KMS-11 (cell line): ENCODE measurements around the gene COL15A1.

Source experiments
- H2AFZ ChIP-seq: fragments of 200-600 bp; sonication (generic); 2 replicates; pipeline ENCODE4 v1.6.1; 2016; ENCODE audit warnings: antibody characterized with exemption, mixed run types, low read depth
- H3K27ac ChIP-seq: fragments of 200-600 bp; sonication (generic); 2 replicates; pipeline ENCODE4 v1.6.1; 2016; ENCODE audit warnings: mild to moderate bottlenecking, mixed run types
- H3K27me3 ChIP-seq: fragments of 200-600 bp; sonication (generic); 2 replicates; pipeline ENCODE4 v1.6.1; 2017; ENCODE audit warnings: mild to moderate bottlenecking, low read depth, mixed run types, moderate library complexity; ENCODE audit not compliant: insufficient read depth
- H3K36me3 ChIP-seq: fragments of 200-600 bp; sonication (generic); 2 replicates; pipeline ENCODE4 v1.6.1; 2017; ENCODE audit warnings: mild to moderate bottlenecking, mixed run types; ENCODE audit not compliant: insufficient read depth
- H3K4me1 ChIP-seq: fragments of 200-600 bp; sonication (generic); 2 replicates; pipeline ENCODE4 v1.6.1; 2016; ENCODE audit warnings: mild to moderate bottlenecking, low read depth, mixed run types; ENCODE audit not compliant: poor library complexity, severe bottlenecking
- H3K4me2 ChIP-seq: fragments of 200-600 bp; sonication (generic); 2 replicates; pipeline ENCODE4 v1.7.0; 2016; ENCODE audit warnings: mild to moderate bottlenecking, mixed run types
- H3K4me3 ChIP-seq: fragments of 200-600 bp; sonication (generic); IDR thresholded peaks from 2 replicates; pipeline ENCODE4 v1.6.1; 2017; ENCODE audit warnings: low read depth, low read length, mixed read lengths; ENCODE audit not compliant: insufficient read depth
- H3K79me2 ChIP-seq: fragments of 200-600 bp; sonication (generic); 2 replicates; pipeline ENCODE4 v1.6.1; 2016; ENCODE audit warnings: low read depth, mixed run types; ENCODE audit not compliant: insufficient read depth
- H3K9ac ChIP-seq: fragments of 200-600 bp; sonication (generic); 2 replicates; pipeline ENCODE4 v1.6.1; 2016; ENCODE audit warnings: mild to moderate bottlenecking, mixed run types
- H4K20me1 ChIP-seq: fragments of 200-600 bp; sonication (generic); 2 replicates; pipeline ENCODE4 v1.6.1; 2016; ENCODE audit warnings: mild to moderate bottlenecking, mixed run types; ENCODE audit not compliant: insufficient read depth
- CTCF ChIP-seq: fragments of 200-600 bp; sonication (generic); conservative IDR thresholded peaks from 2 replicates; pipeline ENCODE4 v1.6.1; 2017; ENCODE audit warnings: low read depth, mild to moderate bottlenecking, antibody characterized with exemption, low read length, moderate library complexity, mixed read lengths

The COL15A1 gene

GRCh38 chr9:99104459-99105151 is 160.9 kb downstream of the COL15A1 start, which contains the start of gene TGFBR1:
TGFBR1 (plus strand) TSS chr9:99105113; CDS start chr9:99105206, 93 bp downstream.
- H3K79me2 ChIP-seq = peaks cover 26% of the 10 kb centered on the region; the same call in 1 of the 2 replicates
- no peaks in the 10 kb centered on the region for H3K36me3 ChIP-seq
- H3K4me1 ChIP-seq = peaks cover 29% of the 10 kb centered on the region
- TF ChIP-seq CTCF = no peak
- H3K4me2 ChIP-seq = peak within 1 kb of the TSS; percentile 59
- no peak within 1 kb of the TSS for H3K27ac ChIP-seq
- H3K27me3 ChIP-seq = no peaks in the 10 kb centered on the region
- H4K20me1 ChIP-seq = no peaks in the 10 kb centered on the region
- H3K9ac ChIP-seq = peak within 1 kb of the TSS; percentile 33; the same call in 1 of the 2 replicates
- H3K4me3 ChIP-seq = no peak within 1 kb of the TSS
- H2AFZ ChIP-seq = peak within 1 kb of the TSS; percentile 57; the same call in 1 of the 2 replicates

- no peak overlapping the region; the same call in 1 of the 2 replicates for H2AFZ ChIP-seq
- peaks cover 26% of the 10 kb centered on the region; the same call in 1 of the 2 replicates for H3K79me2 ChIP-seq
These were observed 161.7 kb downstream of the COL15A1 start for GRCh38 chr9:99105152-99106043.

GRCh38 chr9:99106044-99106375 is 162.3 kb downstream of the COL15A1 start:
- H3K4me1 ChIP-seq = peaks cover 29% of the 10 kb centered on the region
- no peaks in the 10 kb centered on the region for H3K27me3 ChIP-seq
- no peak overlapping the region for H3K27ac ChIP-seq
- H3K9ac ChIP-seq = peak overlapping the region; percentile 33; the same call in 1 of the 2 replicates
- peaks cover 31% of the 10 kb centered on the region; the same call in 1 of the 2 replicates for H3K79me2 ChIP-seq
- H3K4me3 ChIP-seq = no peak overlapping the region
- peak overlapping the region; percentile 59 for H3K4me2 ChIP-seq
- no peak for TF ChIP-seq CTCF
- H2AFZ ChIP-seq = no peak overlapping the region
- no peaks in the 10 kb centered on the region for H4K20me1 ChIP-seq
- H3K36me3 ChIP-seq = no peaks in the 10 kb centered on the region

More at GRCh38 chr9:99105152-99106043, 161.7 kb downstream of the COL15A1 start:
- no peak overlapping the region for H3K4me3 ChIP-seq
- H3K9ac ChIP-seq = peak overlapping the region; percentile 33; the same call in 1 of the 2 replicates
- H3K36me3 ChIP-seq = no peaks in the 10 kb centered on the region
- peaks cover 29% of the 10 kb centered on the region for H3K4me1 ChIP-seq
- TF ChIP-seq CTCF = no peak
- H3K4me2 ChIP-seq = peak overlapping the region; percentile 59
- H3K27ac ChIP-seq = no peak overlapping the region
- H4K20me1 ChIP-seq = no peaks in the 10 kb centered on the region
- no peaks in the 10 kb centered on the region for H3K27me3 ChIP-seq

- Histone ChIP-seq H3K4me3 (no peak overlapping the region), H3K27ac (no peak overlapping the region), H4K20me1 (no peaks in the 10 kb centered on the region), H2AFZ (no peak overlapping the region), H3K36me3 (no peaks in the 10 kb centered on the region), H3K27me3 (no peaks in the 10 kb centered on the region), H3K4me2 (no peak overlapping the region), H3K9ac (no peak overlapping the region), H3K4me1 (peaks cover 29% of the 10 kb centered on the region), H3K79me2 (peaks cover 35% of the 10 kb centered on the region; the same call in 1 of the 2 replicates)
- no peak for TF ChIP-seq CTCF
These were observed 163.7 kb downstream of the COL15A1 start for GRCh38 chr9:99107421-99107820.
